ENCODE results near the gene FGFBP1.
"Not testable (repeated sequence)": the region's sequence is repeated elsewhere in the genome, so short reads cannot be mapped to it uniquely, and the experiment has no call there.

The FGFBP1 gene

DNA sequence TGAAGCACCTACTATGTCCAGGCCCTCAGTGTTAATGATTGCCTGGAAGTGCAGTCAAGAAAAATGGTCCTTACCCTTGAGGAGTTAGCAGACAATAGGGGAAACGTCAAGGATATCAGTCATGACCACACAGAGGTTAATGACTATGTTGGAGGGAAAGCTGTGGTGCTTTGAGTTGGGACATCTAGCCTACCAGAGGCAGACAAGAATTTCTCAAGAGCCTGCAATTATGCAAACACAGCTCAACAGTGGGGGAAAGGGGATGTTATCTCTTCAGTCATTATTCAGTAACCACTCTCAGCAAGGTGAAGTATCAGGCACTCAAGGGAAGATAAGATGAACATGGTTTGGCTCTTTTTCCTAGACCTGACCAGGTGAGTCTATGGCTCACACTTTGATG, 7.0 kb upstream of the FGFBP1 start:
- DNase-seq (ENCODE audit: low read depth, low spot score) = no peak

DNA sequence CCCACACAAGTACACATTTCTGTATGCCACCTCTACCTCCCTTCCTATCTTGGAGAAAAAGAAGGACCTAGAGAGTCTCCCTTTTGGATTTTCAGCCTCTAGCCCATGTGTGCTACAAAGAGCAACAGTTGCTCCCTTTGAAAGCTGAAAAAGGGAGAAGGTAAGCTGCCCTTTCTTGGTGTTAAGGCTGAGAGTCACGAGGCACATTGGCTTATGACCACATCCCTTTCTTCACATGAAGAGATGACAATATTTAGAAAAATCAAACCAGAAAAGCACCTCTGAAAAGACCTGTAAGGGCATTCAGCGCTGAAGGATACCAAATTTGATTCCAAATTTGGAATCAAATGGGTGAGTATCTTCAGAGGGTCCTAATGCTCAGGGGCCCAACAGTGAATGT, 6.4 kb upstream of the FGFBP1 start:
- no peak for DNase-seq (ENCODE audit: low read depth, low spot score)

DNA sequence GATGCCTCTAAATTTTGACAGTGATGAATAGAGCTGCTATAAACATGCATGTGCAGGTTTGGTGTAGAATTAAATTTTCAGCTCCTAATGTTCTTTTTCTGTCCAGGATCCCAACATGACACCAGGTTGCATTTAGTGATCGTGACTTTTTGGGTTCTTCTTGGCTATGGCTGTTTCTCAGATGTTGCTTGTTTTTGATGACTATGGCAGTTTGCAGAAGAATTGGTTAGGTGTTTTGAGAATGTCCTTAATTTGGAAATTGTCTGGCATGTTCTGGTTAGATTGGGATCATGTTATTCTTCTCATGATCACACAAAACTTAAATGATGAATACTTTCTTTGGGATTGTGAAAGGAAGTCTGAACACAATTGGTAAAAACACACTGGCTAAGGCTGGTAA, 3.7 kb upstream of the FGFBP1 start:
- DNase-seq (ENCODE audit: low read depth, low spot score) = no peak

DNA sequence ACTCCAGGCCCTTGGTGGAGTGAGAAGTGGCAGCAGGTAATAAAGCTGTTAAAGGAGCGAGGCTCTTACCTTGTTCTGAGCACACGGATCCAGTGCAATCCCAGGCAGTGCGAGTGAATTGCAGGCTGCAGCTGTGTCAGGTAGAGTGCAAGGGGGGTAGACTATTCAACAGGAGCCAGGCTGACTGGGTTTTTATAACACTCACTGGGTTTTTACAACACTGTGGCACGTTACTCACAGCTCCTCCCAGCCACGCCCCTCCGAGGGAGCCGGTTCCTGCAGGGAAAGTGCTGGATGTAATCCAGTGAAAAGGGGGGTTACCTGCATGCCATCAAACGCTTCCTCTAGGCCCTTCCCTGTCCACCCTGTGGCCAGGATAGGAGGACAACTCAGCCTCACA, 358 bp downstream of the FGFBP1 start:
- DNase-seq (ENCODE audit: low read depth, low spot score) = no peak

DNA sequence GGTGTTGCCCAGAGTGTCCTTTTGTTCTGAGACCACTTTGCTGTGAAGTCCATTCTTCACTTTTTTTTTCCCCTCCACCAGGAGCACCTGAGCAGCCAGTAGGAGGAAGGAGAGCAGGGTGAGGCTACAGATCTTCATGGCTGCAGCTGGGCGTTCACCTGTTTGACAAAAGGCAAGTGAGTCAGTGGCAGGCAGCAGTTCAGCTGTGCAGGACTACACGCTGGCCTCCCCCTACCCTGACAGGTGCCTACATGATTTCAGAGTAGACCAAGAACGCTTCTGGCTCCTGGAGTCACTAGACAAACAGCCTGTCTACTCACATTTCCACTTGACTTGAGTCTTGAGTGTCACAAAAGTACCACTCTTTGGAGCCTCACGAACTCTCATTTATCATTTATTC, 2.0 kb downstream of the FGFBP1 start:
- no peak for DNase-seq (ENCODE audit: low read depth, low spot score)

DNA sequence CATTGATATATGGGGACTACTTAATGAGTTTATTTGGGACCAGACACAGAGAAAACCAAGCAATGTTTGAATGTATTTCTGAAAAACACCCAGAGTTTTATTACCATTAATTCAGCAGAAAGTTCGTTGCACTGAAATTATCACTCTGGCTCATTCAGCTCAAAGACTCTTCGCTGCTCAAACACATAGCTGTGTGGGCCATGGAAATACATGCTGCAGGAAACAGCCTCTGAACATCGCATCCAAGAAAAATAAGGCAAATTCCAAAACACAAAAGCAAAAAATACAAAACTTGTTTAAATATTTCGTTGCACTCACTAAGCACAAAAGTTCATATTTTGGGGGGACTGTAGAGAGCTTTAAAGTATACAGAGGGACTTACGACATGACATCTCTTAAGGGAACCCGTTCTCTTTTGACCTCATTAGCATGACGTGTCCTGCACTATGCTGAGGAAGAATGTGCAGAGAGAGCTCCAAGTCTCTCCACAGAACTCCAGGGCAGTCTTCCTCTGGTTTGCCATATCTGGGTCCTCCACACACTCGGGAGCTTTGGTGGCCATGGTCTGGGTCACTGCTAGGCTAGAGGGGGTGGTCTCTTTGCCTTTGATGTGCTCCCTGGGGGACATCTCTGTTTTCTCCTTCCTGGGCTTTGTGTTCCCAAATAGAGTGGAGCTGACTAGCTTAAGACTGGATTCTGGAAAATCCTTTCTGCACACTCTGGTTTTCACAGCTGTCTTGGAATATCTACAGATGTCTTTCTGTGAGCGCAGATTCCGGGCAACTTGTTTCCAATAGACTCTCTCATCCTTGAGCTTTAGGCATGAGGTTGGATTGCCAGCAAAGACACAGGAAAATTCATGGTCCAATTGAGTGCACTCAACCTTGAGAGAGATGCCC, 2.8 kb downstream of the FGFBP1 start:
- DNase-seq (ENCODE audit: low read depth, low spot score) = no peak

DNA sequence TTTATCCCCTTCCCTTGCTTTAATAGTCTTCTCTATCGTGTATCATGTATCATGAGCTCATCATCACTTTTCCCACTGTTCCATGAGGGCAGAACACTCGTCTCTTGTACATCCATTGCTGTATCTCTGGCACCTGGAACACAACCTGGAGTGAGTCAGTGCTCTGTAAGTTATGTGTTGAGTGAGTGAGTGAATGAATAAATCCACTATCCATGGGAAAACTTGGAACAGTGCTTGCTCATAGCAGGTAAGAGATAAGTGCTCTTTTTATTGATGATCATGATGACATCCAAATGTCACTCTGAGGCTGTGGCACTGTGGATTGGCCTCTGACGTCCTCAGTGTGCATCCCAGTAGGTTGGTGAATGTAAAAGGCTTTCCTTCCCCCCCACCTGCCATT, 4.3 kb downstream of the FGFBP1 start:
- DNase-seq (ENCODE audit: low read depth, low spot score) = no peak

DNA sequence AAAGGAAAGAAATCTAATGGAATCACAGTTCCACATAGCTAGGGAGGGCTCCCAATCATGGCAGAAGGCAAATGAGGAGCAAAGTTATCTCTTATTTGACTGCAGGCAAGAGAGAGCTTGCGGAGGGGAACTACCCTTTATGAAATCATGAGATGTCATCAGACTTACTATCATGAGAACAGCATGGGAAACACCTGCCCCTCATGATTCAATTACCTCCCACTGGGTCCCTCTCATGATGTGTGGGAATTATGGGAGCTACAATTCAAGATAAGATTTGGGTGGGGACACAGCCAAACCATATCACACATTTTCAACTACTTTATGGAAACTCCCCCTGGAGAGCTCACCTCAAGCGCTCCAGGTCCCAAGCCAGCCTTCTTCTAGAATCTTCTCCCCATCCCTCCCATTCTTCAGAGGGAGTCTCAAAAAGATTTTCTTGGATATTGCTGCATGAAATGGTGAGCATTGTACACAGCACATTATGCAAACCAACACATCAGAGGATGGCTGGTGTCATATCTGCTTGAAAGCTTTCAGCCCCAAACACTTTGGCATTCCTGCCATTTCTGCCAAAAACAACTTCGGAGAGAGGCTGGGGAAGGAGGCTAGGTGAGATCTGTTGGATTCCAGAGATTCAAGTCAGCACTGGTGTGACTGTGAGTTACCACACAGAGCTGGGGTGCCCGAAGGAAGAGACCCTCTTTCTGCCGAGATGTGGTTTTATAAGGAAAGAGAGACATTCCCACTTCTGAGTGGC, 6.9 kb downstream of the FGFBP1 start:
- DNase-seq (ENCODE audit: low read depth, low spot score) = no peak

DNA sequence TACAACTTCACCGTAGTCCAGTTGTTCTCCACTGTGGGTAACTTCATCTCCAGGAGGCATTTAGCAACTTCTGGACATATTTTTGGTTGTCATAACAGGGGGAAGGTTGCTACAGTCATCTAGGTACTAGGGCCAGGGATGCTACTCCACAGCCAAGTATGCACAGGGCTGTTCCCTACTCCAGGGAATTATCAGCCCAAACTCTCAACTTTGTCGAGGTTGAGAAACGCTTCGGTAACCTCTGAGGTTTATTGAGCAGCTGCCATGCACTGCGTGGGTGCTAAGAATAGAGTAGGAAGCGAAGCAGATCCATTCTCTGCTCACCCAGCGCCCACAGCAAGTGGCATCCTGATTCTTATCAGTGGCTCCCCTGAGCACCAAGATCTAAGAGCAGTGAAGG, 8.2 kb downstream of the FGFBP1 start:
- DNase-seq (ENCODE audit: low read depth, low spot score) = no peak

DNA sequence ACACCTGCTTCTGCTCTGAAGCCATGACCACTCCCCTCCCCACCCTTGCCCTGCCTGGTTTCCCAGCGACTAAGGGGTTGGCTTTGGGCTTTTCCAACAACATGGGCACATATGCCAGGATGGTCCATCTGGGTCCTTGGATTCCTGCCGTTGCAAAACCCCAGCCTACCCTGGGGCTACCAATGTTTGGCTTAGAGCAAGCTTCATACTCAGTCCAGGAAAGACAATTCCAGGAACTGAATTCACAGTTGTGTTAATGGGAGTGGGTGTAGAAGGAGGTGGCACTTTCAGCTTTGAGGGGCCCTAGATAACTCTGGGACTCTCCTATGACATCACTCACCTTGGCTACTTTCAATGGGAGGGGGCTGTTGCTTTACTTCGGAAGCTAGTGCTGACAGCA, 9.0 kb downstream of the FGFBP1 start:
- no peak for DNase-seq (ENCODE audit: low read depth, low spot score)

DNA sequence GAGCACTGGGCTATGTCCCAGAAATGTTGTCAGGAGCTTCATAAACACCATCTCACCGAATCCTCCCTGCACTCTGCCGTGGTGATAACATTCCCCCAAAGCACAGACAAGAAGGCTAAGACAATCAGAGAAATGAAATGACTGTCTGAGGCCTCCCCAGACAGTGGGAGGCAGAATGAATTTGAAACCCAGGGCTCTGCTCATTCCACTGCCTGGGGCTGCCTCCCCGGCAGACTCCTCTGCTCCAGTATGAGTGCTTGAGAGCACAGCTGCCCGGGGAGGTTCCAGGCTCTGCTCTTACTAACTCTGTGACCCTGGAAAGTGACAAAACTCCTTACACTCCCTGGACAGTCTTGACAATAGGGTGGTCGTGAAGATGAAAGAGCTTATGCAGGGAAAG, 9.7 kb downstream of the FGFBP1 start:
- no peak for DNase-seq (ENCODE audit: low read depth, low spot score)

DNA sequence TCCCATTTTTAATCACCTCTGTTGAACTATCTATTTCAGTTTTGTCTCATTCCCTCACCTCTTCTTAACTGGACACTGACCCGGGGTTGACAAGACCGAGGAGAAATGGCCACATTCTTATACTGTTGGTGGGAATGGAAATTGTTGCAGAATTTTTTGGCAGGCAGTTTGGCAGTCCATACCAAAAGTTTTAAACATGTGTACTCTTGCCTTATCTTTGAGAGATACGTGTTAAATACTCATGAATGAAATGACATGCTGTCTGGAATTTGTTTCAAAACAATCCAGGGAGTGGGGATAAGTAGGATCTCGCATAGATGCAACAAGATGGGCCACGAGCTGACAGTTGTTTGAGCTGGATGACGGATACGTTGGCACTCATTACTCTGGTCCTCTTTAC, 12.1 kb downstream of the FGFBP1 start:
- no peak for DNase-seq (ENCODE audit: low read depth, low spot score)

DNA sequence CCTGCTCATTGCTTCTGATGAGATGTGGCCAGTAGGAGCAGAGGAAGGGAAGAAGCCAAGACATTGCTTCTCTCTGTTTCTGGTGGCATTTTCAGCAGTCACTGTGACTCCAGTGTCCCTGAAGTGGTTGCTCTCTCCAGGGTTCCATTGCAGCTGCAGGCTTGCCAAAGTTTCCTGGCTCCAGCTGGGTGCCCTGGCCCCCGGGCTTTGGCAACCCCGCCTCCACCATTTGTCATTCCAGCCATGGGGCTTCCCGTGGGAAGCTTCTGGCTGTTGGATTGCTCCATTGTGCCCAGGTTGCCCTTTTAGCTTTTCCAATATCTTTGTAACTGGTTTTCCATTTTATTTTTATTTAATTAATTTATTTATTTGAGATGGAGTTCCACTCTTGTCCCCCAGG, 12.7 kb downstream of the FGFBP1 start:
- no peak for DNase-seq (ENCODE audit: low read depth, low spot score)

DNA sequence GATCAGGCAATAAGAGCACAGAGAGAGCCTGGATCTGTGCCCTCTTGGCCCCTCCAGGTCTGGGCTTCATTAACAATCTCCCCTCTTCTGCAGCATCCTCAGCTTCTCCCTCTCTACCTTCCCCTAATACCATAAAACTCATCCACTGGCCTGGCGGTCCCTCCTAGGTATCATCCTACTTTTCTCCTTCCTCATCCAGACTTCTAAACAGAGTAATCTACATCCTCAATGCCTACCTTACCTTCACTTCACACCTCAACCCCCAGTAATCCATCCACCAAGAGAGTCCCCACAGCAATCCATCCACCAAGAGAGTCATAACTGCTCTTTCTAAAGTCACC, 17.0 kb downstream of the FGFBP1 start:
- no peak for DNase-seq (ENCODE audit: low read depth, low spot score)

DNA sequence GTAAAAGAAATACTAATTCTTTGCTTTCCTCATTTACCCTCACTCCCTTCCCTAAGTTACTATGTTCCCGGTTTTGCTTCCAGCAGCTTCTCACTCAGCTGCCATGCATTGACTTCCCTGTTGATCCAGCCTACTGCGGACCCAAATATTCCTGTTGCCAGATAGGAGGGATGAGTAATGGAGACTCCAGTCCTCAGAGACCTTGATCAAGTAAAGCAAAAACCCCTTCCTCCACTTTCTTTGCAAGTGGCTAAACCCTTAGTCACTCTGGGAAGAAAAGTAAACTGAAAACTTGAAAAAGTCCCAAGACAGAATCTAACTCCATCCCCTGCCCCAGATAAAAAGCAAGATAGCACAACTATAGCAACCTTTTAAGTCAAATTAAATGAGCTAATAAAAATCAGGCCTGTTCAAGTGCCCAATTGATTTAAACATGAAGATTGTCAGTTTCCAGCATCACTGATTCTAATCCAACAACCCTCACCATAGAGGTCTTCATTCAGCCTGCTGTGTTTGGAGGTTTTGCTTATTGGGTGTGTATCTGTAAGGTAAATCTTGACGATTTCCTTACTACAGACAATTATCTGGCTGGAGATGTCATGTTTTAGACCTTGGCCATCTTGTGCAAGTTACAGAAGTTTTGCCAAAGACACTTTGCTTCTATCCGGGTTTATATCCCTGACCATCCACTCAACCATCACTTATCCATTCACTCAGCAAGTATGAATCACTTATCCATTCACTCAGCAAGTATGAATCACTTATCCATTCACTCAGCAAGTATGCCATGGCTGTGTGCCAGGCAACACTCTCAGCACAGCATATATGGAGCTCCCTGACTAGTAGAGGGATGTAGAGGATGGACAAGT, 17.6 kb downstream of the FGFBP1 start:
- DNase-seq (ENCODE audit: low read depth, low spot score) = no peak

DNA sequence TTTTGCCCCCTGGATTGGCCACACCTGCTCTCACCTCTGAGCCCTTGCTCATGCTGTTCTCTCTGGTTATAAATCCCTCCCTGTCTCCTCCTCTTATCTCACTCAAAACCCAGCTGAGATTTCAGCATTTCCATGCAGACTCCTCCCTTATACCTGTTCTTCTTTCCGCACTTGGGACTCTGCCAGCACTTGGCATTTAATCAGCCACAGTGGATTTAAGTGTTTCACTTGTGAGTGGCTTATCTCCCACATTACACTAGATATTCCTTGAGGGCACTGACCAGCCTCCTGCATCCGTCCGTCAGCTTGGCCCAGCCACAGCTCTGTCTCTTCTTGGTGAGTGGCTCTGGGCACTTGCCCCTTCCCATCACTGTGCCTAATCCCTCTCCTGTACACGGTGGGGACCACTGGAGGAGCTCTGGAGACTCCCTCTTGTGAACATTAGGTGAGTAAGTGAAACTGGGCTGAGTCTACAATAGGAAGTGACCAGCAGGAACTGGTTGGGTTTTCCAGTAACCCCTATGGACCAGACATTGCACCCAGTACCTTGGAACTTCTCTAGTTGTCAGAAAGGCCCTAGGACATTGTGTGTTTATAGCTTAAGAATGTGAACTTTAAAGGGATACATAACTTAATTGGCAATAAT, 19.9 kb downstream of the FGFBP1 start:
- DNase-seq (ENCODE audit: low read depth, low spot score) = no peak

DNA sequence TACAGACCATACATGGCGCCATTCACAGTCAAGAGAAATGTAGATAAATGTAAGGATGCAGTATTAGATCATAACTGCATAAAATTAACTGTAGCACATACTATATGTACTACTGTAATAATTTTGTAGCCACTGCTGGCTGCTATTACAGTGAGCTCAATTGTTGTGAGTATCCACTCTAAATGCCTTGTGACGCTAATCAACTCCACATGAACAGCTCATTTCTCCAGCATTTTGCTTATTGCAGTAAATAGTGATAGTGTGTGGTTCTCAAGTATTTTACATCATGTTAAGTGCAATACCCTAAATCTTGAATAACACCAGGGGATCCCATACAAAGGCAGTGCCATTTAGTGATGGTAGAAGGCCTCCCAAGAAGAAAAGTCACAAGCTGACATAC, 21.2 kb downstream of the FGFBP1 start:
- no peak for DNase-seq (ENCODE audit: low read depth, low spot score)

DNA sequence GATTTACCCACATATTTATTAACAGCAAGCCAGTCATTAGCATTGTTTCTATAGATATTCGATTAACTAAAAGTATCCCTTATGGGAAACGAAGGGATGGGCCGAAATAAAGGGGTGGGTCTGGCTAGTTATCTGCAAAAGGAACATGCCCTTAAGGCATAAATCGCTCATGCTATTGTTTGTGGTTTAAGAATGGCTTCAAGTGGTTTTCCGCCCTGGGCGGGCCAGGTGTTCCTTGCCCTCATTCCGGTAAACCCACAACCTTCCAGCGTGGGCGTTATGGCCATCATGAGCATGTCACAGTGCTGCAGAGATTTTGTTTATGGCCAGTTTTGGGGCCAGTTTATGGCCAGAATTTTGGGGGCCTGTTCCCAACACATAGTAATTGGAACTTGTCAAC, 22.2 kb downstream of the FGFBP1 start:
- DNase-seq (ENCODE audit: low read depth, low spot score) = not testable (repeated sequence)

DNA sequence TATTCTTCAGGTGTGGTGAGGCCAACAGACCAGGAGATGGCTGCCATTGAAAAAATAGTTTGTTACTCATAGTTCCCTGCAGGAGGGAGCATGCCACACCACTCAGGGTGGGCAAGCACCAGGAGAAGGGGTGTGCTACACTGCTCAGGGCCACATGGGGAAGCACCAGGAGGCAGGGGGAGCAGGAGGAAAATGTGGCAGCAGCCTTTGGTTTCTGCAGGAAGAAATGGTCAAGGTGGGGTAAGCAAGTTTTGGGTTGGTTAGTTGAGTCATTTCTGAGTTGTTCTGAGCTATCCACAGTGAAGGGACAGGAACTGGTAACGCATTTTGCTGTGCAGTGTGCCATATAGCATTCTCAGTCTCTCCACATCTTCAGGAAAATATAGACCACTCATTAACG, 23.8 kb downstream of the FGFBP1 start:
- no peak for DNase-seq (ENCODE audit: low read depth, low spot score)

DNA sequence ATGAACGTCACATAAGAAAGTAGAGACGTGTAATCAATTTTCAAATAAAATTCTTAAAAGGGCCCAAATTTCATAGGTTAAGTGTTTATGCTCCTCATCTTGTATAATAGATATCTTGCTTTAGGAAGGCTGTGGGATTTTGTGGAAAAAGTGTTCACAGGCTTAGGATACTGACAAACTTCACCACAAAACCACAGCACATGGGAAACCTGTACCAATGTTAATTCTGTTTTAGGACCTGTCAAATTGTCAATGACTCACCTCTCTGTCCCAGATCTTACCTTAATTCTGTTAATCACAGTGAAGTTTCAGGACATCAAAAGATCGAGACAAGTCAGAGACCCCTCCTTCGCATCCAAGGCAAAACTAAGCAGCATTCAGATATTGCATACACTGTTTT, 24.2 kb downstream of the FGFBP1 start:
- DNase-seq (ENCODE audit: low read depth, low spot score) = no peak

DNA sequence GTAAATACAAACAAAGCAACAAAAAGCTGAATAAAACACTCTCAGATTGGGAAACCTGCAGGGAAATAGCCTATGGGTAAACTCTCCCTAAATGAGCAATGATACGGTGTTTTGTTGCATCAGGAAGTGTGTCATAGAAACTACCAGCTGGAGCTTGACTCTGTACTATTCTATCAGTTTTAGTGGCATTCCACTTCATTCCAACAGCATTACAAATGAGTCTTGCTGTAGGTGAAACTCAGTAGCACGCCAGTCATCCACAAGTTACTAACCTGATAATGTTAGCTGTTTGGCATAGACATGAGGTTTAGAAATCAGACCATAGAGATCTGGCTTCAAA, 24.9 kb downstream of the FGFBP1 start:
- DNase-seq (ENCODE audit: low read depth, low spot score) = no peak

Measured in activated CD4-positive, CD25-positive, alpha-beta regulatory T cell treated with anti-CD3 and anti-CD28 coated beads, Interleukin-2, amount 50 U/mL, for 16 hours (primary cell).